Breast epithelium (tissue), 4 donors: ENCODE data around the gene PHLDA3. TPM values are rescaled to one million over a fixed set of nuclear protein-coding genes. Genes with fewer than 3 reads are reported as not detected.

Source experiments
- DNase-seq, 2 donors: peaks; one replicate each; pipeline ENCODE4 v3.0.0-alpha.2; 2019; ENCODE audit warnings: low spot score in 2 of 2
- H3K27ac ChIP-seq, 2 donors: fragments of 200-600 bp; sonication (generic) in 1 of 2; one replicate each; pipeline ENCODE4 v1.5.1; 2016 to 2019; ENCODE audit warnings: mild to moderate bottlenecking in 1 of 2
- H3K27me3 ChIP-seq, 2 donors: fragments of 200-600 bp; sonication (generic) in 1 of 2; one replicate each; pipeline versions ENCODE4 v1.5.1 to v1.6.0; 2017 to 2019; ENCODE audit warnings: control low read depth in 1 of 2, mild to moderate bottlenecking in 1 of 2
- H3K36me3 ChIP-seq: fragments of 200-600 bp; one replicate; pipeline ENCODE4 v1.5.1; 2019
- H3K4me1 ChIP-seq, 2 donors: fragments of 200-600 bp; sonication (generic); one replicate each; pipeline ENCODE4 v1.5.1; 2016 to 2019; ENCODE audit warnings: control low read depth in 1 of 2
- H3K4me3 ChIP-seq, 3 donors: fragments of 200-600 bp; sonication (generic); 1 replicate in 2 of 3; 2 replicates in 1 of 3; pipeline ENCODE4 v1.5.1; 2016 to 2019; ENCODE audit warnings: mild to moderate bottlenecking in 3 of 3, moderate library complexity in 2 of 3
- H3K9me3 ChIP-seq, 2 donors: fragments of 200-600 bp; sonication (generic) in 1 of 2; one replicate each; pipeline ENCODE4 v1.5.1; 2016 to 2019; ENCODE audit warnings: control low read depth in 1 of 2
- POLR2A ChIP-seq: fragments of 450-650 bp; IDR thresholded peaks from one replicate; pipeline ENCODE4 v1.6.1; 2016; ENCODE audit warnings: antibody characterized with exemption, mild to moderate bottlenecking, moderate library complexity
- POLR2AphosphoS5 ChIP-seq, 3 donors: sonication (generic); formaldehyde crosslinking; IDR thresholded peaks; one replicate each; pipeline ENCODE4 v1.6.1; 2017; ENCODE audit warnings: antibody characterized with exemption in 3 of 3
- intact Hi-C: fragments of 100-400 bp; cut with DNase I; formaldehyde crosslinking; loops from one replicate; pipeline ENCODE4 v1.15.1; 2023; ENCODE audit warnings: low total_unique reads
- total RNA-seq, 3 donors: library from RNA; depleted of rRNA; stranded (reverse); fragments of >200 nt; gene quantifications; one replicate each; pipeline ENCODE4 v1.1.0, GENCODE V29; 2016
- TF ChIP-seq, protein P1 (sequence below), 3 donors: fragments of 450-650 bp; IDR thresholded peaks; one replicate each; pipeline ENCODE4 v1.5.1; 2016 to 2017; ENCODE audit warnings: antibody characterized with exemption in 3 of 3, mild to moderate bottlenecking in 3 of 3, moderate library complexity in 3 of 3

The PHLDA3 gene
- total RNA-seq, 3 donors from 2014 or later: 65.7 to 116 (median 92.7) TPM

DNA sequence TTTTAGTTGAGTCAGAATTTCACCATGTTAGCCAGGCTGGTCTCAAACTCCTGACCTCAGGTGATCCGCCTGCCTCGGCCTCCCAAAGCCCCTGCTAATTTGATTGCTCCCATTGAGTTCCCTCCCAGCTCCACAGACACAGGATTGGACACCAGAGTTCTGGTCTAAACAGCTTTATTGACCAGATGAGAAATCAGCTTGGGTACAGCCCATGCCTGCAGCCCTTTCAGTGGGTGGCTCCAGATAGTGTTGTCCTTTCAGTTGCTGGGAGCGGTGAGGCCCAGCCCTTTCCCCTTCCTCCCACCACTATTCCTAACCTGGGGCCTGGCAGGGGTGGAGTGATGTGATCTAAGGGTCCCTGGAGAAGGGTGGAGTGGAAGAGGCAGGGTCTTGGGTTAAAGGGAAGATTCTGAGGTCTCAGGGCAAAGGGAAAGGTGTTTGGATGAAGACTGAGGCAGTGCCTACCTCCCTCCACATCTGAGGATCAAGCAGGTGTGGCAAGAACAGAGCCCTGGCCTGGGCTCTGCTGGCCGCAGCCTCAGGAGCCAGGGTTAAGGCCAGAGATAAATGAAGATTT, 14.5 kb upstream of the PHLDA3 start:
- intact Hi-C loops: no loop called here
- peaks cover 0 to 9% of the 10 kb centered on the region in 2 donors for H3K4me1 ChIP-seq

DNA sequence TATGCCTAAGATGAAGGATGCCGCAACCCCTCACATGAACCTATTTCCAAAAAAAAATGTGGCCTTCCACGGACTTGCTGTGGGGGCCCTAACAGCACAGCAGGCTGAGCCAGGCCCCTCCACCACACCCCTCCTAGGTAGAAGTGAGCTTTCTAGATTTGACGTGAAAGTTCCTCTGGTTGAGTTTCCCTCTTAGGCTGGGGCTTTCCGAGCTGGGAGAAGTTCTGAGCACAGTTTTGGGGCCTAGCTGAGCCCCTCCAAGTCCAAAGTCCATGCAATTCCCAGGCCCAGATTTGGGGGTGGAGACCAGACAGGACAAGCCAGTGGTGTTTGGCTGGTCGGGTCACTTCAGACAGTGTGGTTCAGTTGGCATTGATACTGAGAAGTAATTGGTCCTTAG, 13.8 kb upstream of the PHLDA3 start:
- Histone ChIP-seq H3K36me3 (peaks cover 17% of the 10 kb centered on the region), H3K4me1 (peaks cover 0 to 9% of the 10 kb centered on the region in 2 donors), H3K27me3 (no peaks in the 10 kb centered on the region), H3K4me3 (no peak overlapping the region), H3K9me3 (no peaks in the 10 kb centered on the region), H3K27ac (peak overlapping the region; percentile 85 to 91)
- no peak for TF ChIP-seq POLR2A
- peak in 1 of 3 donors; percentile 23 for TF ChIP-seq POLR2AphosphoS5 (IDR thresholded peaks at IDR 0.05)
- TF ChIP-seq, protein P1, sequence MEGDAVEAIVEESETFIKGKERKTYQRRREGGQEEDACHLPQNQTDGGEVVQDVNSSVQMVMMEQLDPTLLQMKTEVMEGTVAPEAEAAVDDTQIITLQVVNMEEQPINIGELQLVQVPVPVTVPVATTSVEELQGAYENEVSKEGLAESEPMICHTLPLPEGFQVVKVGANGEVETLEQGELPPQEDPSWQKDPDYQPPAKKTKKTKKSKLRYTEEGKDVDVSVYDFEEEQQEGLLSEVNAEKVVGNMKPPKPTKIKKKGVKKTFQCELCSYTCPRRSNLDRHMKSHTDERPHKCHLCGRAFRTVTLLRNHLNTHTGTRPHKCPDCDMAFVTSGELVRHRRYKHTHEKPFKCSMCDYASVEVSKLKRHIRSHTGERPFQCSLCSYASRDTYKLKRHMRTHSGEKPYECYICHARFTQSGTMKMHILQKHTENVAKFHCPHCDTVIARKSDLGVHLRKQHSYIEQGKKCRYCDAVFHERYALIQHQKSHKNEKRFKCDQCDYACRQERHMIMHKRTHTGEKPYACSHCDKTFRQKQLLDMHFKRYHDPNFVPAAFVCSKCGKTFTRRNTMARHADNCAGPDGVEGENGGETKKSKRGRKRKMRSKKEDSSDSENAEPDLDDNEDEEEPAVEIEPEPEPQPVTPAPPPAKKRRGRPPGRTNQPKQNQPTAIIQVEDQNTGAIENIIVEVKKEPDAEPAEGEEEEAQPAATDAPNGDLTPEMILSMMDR (IDR thresholded peaks at IDR 0.05): peak in 1 of 3 donors; percentile 24
- peak in 1 of 2 donors; percentile 43 for DNase-seq
- intact Hi-C loops: no loop called here

More for the DNA sequence above, 14.5 kb upstream of the PHLDA3 start:
- no peaks in the 10 kb centered on the region for H3K9me3 ChIP-seq
- TF ChIP-seq POLR2AphosphoS5 (IDR thresholded peaks at IDR 0.05) (peak in 1 of 3 donors; percentile 74), POLR2A (no peak)
- TF ChIP-seq, protein P1 (IDR thresholded peaks at IDR 0.05): no peak
- H3K27ac ChIP-seq: peak overlapping the region; percentile 85 to 91
- H3K27me3 ChIP-seq: no peaks in the 10 kb centered on the region
- peak in 1 of 2 donors; percentile 34 for DNase-seq
- no peak overlapping the region for H3K4me3 ChIP-seq
- H3K36me3 ChIP-seq: peaks cover 17% of the 10 kb centered on the region

DNA sequence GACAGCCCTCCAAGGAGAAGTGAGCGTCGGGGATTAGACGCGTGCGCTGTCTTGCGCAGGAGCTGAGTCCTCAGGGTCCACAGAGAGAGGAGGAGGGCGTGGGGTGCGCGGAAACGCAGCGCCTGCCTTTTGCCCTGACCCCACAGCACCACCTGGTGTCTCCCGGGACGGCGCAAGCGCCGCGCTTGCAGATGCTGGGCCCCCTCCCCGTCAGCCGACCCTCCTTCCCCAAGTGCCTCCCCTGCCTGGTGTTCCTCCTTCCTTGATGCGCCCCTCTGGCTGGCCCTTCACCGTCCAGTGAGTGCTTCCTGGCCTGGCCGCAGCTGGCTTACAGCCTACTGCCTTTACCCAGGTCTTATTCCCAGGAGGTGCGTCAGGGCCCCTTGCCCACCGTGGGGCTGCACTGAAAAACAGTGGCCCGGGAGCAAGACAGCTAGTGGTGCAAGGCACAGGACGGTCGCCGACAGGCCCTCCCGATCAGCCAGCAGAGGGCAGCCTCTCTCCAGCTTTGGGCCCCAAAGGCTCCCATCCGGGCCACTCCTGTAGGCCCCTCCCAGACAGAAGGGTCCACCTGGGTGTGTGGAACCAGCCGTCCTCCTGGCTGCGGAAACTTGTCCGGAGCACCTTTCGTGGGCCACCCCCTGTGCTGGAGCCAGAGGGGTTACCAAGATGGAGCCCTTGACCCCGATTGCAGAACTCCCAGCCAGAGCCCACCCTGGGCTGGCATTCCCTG, 12.9 kb upstream of the PHLDA3 start:
- Histone ChIP-seq H3K9me3 (no peaks in the 10 kb centered on the region), H3K4me1 (peaks cover 0 to 9% of the 10 kb centered on the region in 2 donors), H3K27ac (peak overlapping the region; percentile 85 to 91), H3K27me3 (no peaks in the 10 kb centered on the region), H3K4me3 (peak overlapping the region; percentile 14 to 57 (median 46)), H3K36me3 (peaks cover 17% of the 10 kb centered on the region)
- peak; percentile 88 to 90 for DNase-seq
- intact Hi-C loops: no loop called here
- TF ChIP-seq POLR2AphosphoS5 (IDR thresholded peaks at IDR 0.05) (peak; percentile 12 to 58 (median 57)), POLR2A (no peak)
- TF ChIP-seq, protein P1 (IDR thresholded peaks at IDR 0.05): peak; percentile 67 to 98 (median 97)

DNA sequence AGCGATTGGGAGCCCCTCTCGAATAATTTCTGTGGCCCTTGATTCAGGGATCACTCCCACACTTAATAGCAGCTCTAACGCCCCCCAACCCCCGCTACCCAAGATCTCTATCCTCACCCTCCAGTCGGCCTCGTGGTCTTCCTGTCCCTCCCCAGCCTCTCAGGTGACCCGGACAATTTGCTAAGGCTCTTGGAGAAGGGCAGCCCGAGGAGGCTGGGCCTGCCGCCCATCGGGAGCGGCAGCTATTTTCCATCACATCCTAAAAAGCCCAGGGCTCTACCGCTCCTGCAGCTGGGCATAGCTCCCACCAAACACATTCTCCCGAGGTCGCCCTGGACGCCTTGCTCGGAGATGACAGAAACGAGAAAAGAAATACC, 12.0 kb upstream of the PHLDA3 start:
- peak overlapping the region; percentile 17 to 57 (median 46) for H3K4me3 ChIP-seq
- peak overlapping the region; percentile 85 to 91 for H3K27ac ChIP-seq
- peaks cover 17% of the 10 kb centered on the region for H3K36me3 ChIP-seq
- H3K9me3 ChIP-seq: no peaks in the 10 kb centered on the region
- intact Hi-C loops: no loop called here
- no peaks in the 10 kb centered on the region for H3K27me3 ChIP-seq
- peak in 1 of 2 donors; percentile 46 for DNase-seq
- H3K4me1 ChIP-seq: peaks cover 0 to 9% of the 10 kb centered on the region in 2 donors
- TF ChIP-seq, protein P1 (IDR thresholded peaks at IDR 0.05): peak in 1 of 3 donors; percentile 12
- TF ChIP-seq POLR2AphosphoS5 (IDR thresholded peaks at IDR 0.05): no peak
